K562 (cell line): ENCODE results near the gene PRUNE1. TPM values are rescaled to one million over a fixed set of nuclear protein-coding genes. Genes with fewer than 3 reads are reported as not detected.

Source experiments
- FOXK2 ChIP-seq, 2 experiments: fragments of 450-650 bp; IDR thresholded peaks in 1 of 2; conservative IDR thresholded peaks in 1 of 2; 2 replicates each; pipeline ENCODE4 v1.6.1; 2016; ENCODE audit warnings: low read depth in 2 of 2, mild to moderate bottlenecking in 1 of 2
- HSF4 ChIP-seq: fragments of 250-450 bp; sonication (Bioruptor Pico); IDR thresholded peaks from 2 replicates; pipeline ENCODE4 v2.1.2; 2022; ENCODE audit warnings: mild to moderate bottlenecking, moderate library complexity, borderline replicate concordance
- MAFG ChIP-seq: fragments of 450-650 bp; conservative IDR thresholded peaks from 2 replicates; pipeline ENCODE4 v1.6.1; 2016; ENCODE audit warnings: missing genetic modification characterization, missing compliant biosample characterization
- MED1 ChIP-seq: sonication (generic); formaldehyde crosslinking; IDR thresholded peaks from 2 replicates; pipeline ENCODE4 v1.8.1; 2023; ENCODE audit warnings: missing genetic modification reagents, borderline replicate concordance
- POLR3A ChIP-seq: IDR thresholded peaks from 2 replicates; pipeline ENCODE4 v1.6.1; 2011; ENCODE audit warnings: borderline replicate concordance, mild to moderate bottlenecking, moderate library complexity; ENCODE audit not compliant: insufficient read length, insufficient read depth; ENCODE audit errors: extremely low read depth
- RNF2 ChIP-seq: sonication (generic); IDR thresholded peaks from 2 replicates; pipeline ENCODE4 v1.6.1; 2016
- SMARCC2 ChIP-seq: fragments of 450-650 bp; IDR thresholded peaks from 2 replicates; pipeline ENCODE4 v1.6.1; 2017; ENCODE audit warnings: antibody characterized with exemption, moderate library complexity, mild to moderate bottlenecking, low read depth
- TBL1XR1 ChIP-seq, 2 experiments: IDR thresholded peaks; 2 replicates each; pipeline ENCODE4 v1.6.1; 2012; ENCODE audit warnings: improper control_type of control experiment in 2 of 2, low read length in 2 of 2, mild to moderate bottlenecking in 1 of 2
- WHSC1 ChIP-seq: IDR thresholded peaks from one replicate; pipeline ENCODE4 v1.6.1; 2012; ENCODE audit warnings: low read length, control low read depth, inconsistent platforms
- YBX1 ChIP-seq: fragments of 450-650 bp; IDR thresholded peaks from 2 replicates; pipeline ENCODE4 v1.7.1; 2016; ENCODE audit warnings: mild to moderate bottlenecking
- ZNF586 ChIP-seq: fragments of 450-650 bp; formaldehyde crosslinking; conservative IDR thresholded peaks from 2 replicates; pipeline ENCODE4 v1.4.0; 2020; ENCODE audit warnings: mild to moderate bottlenecking, moderate library complexity
- ZNF778 ChIP-seq: fragments of 450-650 bp; formaldehyde crosslinking; IDR thresholded peaks from 2 replicates; pipeline ENCODE4 v1.4.0; 2020; ENCODE audit warnings: mild to moderate bottlenecking, moderate library complexity
- ZNF785 ChIP-seq: fragments of 250-450 bp; sonication (Bioruptor Pico); IDR thresholded peaks from 2 replicates; pipeline ENCODE4 v1.4.0; 2020; ENCODE audit warnings: mild to moderate bottlenecking
- polyA plus RNA-seq, 8 experiments: library from polyadenylated mRNA; depleted of rRNA in 4 of 8; stranded (reverse) in 5 of 8; unstranded in 3 of 8; fragments of >200 nt; fragmentation: Nextera tagmentation in 2 of 8; fragmentation: Illumina TruSeq in 1 of 8; extraction: Ambion mirVana in 2 of 8; extraction: Trizol in 1 of 8; gene quantifications; 2 replicates each; pipeline versions ENCODE4 v1.2.1 to v1.2.3, GENCODE V29; 2011 to 2014; ENCODE audit warnings: inconsistent platforms in 1 of 8, missing spikeins in 1 of 8
- total RNA-seq, 7 experiments: library from RNA; depleted of rRNA in 6 of 7; stranded (reverse); fragments of >200 nt in 6 of 7; fragmentation: Illumina TruSeq in 2 of 7; extraction: Trizol in 2 of 7; gene quantifications; 2 replicates each; pipeline versions ENCODE4 v1.2.1 to v1.2.3, GENCODE V29; 2011 to 2021; ENCODE audit warnings: low replicate concordance in 1 of 7
- TF ChIP-seq, protein P1 (sequence below): fragments of 450-650 bp; conservative IDR thresholded peaks from 2 replicates; pipeline ENCODE4 v1.6.1; 2016; ENCODE audit warnings: missing genetic modification characterization, low read depth, mild to moderate bottlenecking, control low read depth, missing compliant biosample characterization
- TF ChIP-seq, protein P2 (sequence below): fragments of 250-450 bp; sonication (Bioruptor Pico); IDR thresholded peaks from 2 replicates; pipeline ENCODE4 v1.8.0; 2022; ENCODE audit warnings: moderate library complexity, mild to moderate bottlenecking, inconsistent platforms
- TF ChIP-seq, protein P3 (sequence below): fragments of 250-450 bp; sonication (Bioruptor Pico); IDR thresholded peaks from 2 replicates; pipeline ENCODE4 v1.4.0; 2020; ENCODE audit warnings: mild to moderate bottlenecking
- TF ChIP-seq, protein P4 (sequence below): IDR thresholded peaks from 2 replicates; pipeline ENCODE4 v1.6.1; 2012; ENCODE audit warnings: low read depth, low read length, improper control_type of control experiment, borderline replicate concordance

The PRUNE1 gene
- total and polyA plus RNA-seq, 9 of the 15 experiments (the other 6 are each of a cell fraction or from before 2014, with no cell fraction given) = 16.7 to 48.3 (median 26.2) TPM

DNA sequence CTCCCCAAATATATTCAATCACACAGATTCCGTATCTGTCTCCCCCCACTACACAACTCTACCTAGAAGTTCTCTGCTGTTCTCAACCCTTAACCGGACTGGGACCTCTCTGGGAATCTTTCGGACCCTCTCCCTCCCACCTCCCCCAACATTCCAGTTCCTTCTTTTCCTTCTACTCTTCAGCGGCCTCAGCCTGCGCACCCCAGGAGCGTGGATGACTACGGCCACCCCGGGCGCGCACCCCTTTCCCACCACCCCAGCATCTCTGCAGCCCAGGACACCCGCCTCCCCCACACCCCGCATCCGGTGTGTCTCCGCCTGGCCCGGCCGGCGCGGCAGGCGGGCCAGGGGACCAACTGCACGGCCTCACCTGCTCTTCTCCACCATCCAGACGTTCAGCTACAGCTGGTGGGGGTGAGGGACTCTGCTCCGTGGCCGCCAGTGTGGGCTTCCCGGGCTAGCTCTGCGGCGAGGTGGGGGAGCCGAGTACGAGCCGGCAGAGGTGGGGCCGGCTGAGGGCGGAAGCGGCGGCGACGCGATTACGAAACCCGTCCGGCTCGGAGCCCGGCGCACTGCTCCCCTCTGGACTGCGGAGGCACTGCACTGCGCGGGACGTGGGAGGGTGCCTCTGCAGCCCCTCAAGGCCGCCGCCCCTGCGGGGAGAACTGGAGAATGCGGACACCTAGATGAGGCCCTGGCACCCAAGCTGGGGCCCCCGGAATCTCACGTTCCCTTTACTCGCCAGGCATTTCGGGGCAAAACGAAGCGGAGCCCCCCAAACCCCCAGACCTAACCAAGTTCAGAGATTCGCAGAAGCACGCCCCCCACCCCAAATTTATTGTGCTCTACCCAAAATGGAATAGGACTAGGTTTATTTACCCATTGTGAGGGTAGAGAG lies 51.1 kb downstream of the PRUNE1 start, which contains the start of gene CDC42SE1 (continued):
- TF ChIP-seq, protein P1, sequence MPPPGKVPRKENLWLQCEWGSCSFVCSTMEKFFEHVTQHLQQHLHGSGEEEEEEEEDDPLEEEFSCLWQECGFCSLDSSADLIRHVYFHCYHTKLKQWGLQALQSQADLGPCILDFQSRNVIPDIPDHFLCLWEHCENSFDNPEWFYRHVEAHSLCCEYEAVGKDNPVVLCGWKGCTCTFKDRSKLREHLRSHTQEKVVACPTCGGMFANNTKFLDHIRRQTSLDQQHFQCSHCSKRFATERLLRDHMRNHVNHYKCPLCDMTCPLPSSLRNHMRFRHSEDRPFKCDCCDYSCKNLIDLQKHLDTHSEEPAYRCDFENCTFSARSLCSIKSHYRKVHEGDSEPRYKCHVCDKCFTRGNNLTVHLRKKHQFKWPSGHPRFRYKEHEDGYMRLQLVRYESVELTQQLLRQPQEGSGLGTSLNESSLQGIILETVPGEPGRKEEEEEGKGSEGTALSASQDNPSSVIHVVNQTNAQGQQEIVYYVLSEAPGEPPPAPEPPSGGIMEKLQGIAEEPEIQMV (tag) = no peak
- TF ChIP-seq, protein P2, sequence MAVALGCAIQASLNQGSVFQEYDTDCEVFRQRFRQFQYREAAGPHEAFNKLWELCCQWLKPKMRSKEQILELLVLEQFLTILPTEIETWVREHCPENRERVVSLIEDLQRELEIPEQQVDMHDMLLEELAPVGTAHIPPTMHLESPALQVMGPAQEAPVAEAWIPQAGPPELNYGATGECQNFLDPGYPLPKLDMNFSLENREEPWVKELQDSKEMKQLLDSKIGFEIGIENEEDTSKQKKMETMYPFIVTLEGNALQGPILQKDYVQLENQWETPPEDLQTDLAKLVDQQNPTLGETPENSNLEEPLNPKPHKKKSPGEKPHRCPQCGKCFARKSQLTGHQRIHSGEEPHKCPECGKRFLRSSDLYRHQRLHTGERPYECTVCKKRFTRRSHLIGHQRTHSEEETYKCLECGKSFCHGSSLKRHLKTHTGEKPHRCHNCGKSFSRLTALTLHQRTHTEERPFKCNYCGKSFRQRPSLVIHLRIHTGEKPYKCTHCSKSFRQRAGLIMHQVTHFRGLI (CRISPR knock-in tag) = no peak
- TF ChIP-seq FOXK2 (conservative IDR thresholded peaks at IDR 0.05 in 1 of 2, IDR thresholded peaks at IDR 0.05 in 1 of 2; ENCODE audit: low read depth in 2 of 2) (no peak), TBL1XR1 (IDR thresholded peaks at IDR 0.05; ENCODE audit: low read length in 2 of 2) (peak in 1 of 2 experiments; percentile 86; a peak in 2 of 4 replicates), POLR3A (no peak), MAFG (no peak), WHSC1 (no peak), ZNF778 (CRISPR knock-in tag) (no peak), MED1 (CRISPR knock-in tag) (no peak), ZNF785 (CRISPR knock-in tag) (no peak), RNF2 (peak; percentile 73), YBX1 (no peak), HSF4 (CRISPR knock-in tag) (peak; percentile 37; the same call in 1 of the 2 replicates), SMARCC2 (no peak), ZNF586 (CRISPR knock-in tag) (no peak)
- TF ChIP-seq, protein P3, sequence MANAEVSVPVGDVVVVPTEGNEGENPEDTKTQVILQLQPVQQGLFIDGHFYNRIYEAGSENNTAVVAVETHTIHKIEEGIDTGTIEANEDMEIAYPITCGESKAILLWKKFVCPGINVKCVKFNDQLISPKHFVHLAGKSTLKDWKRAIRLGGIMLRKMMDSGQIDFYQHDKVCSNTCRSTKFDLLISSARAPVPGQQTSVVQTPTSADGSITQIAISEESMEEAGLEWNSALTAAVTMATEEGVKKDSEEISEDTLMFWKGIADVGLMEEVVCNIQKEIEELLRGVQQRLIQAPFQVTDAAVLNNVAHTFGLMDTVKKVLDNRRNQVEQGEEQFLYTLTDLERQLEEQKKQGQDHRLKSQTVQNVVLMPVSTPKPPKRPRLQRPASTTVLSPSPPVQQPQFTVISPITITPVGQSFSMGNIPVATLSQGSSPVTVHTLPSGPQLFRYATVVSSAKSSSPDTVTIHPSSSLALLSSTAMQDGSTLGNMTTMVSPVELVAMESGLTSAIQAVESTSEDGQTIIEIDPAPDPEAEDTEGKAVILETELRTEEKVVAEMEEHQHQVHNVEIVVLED (CRISPR knock-in tag) = peak; percentile 86
- TF ChIP-seq, protein P4, sequence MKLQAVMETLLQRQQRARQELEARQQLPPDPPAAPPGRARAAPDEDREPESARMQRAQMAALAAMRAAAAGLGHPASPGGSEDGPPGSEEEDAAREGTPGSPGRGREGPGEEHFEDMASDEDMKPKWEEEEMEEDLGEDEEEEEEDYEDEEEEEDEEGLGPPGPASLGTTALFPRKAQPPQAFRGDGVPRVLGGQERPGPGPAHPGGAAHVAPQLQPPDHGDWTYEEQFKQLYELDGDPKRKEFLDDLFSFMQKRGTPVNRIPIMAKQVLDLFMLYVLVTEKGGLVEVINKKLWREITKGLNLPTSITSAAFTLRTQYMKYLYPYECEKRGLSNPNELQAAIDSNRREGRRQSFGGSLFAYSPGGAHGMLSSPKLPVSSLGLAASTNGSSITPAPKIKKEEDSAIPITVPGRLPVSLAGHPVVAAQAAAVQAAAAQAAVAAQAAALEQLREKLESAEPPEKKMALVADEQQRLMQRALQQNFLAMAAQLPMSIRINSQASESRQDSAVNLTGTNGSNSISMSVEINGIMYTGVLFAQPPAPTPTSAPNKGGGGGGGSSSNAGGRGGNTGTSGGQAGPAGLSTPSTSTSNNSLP = no peak
